ENCODE data around the gene GATAD2A.

- TF ChIP-seq POLR2AphosphoS5 (IDR thresholded peaks at IDR 0.05; ENCODE audit: low read depth, low read length) (no peak), TAF1 (IDR thresholded peaks at IDR 0.05; ENCODE audit: borderline replicate concordance, insufficient read depth, low read length) (no peak)
Measured at GRCh38 chr19:19477705-19478383, 72.4 kb downstream of the GATAD2A start.
